ENCODE data around the gene ITPR3. TPM values are rescaled to one million over a fixed set of nuclear protein-coding genes. Genes with fewer than 3 reads are reported as not detected.

Gene ITPR3
- total RNA-seq, 1 donor: 15.1 TPM

DNA sequence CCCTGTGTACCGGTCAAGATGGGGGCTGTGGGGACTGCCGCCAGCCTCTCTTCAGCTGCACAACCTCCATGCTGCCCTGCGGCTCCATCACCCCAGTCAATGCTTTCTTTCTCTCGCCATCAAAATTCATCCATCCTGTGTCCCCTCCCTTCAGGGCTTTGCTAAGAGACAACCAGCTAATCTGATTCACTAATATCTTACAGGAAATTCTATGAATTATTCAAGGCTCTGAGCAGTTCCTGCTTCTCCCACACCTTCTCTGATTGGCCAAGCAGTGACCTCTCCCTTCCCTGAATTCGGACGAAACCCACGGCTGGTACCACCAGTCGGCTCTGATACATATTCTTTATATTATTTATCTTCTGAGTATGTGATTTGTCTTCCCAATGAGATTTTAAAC is 13.8 kb downstream of the ITPR3 start:
- no peak for DNase-seq (ENCODE audit: low read depth)
- TF ChIP-seq CTCF (IDR thresholded peaks at IDR 0.05; ENCODE audit: insufficient read depth, low read depth, low read length): no peak

DNA sequence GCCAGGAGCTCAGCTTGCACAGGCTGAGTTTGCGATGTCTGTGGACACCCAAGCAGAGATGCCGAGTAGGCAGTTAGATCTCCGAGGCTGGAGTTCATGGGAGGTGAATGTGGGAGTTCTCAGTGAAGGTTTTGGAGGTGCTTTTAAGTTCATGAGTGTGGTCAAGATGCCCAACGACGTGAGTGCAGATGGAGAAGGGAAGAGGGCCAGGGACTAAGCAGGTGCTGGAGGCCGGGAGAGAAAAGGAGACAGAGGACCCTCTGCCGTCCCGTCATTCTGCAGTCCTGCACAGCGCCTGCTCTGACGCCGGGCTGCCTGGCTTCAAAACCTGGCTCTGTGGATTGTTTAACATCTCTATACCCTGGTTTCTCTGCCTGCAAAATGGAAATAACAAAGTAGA is 15.5 kb downstream of the ITPR3 start:
- no peak for TF ChIP-seq CTCF (IDR thresholded peaks at IDR 0.05; ENCODE audit: insufficient read depth, low read depth, low read length)
- no peak overlapping the region for H3K4me3 ChIP-seq (ENCODE audit: low read depth, low read length)
- no peak for DNase-seq (ENCODE audit: low read depth)

More for the DNA sequence above, 13.8 kb downstream of the ITPR3 start:
- H3K4me3 ChIP-seq (ENCODE audit: low read depth, low read length): no peak overlapping the region

DNA sequence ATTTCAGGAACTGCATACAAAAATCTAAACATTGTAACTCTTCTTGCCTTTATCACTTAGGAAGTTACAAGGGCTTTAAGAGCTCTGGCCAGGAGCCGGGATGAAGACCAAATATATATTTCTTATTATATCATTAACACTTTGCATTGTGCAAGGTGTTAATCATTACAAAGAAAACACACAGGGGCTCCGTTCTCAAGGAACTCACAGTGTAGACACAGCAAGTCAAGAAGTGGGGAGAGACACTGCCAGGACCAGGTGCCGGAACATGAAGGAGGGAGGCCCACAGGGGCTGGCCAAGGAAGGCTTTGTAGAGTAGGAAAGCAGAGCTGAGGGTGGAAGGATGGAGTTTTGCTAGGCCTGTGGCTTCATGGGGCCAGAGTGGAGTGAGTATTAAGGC is 17.4 kb downstream of the ITPR3 start:
- no peak for TF ChIP-seq CTCF (IDR thresholded peaks at IDR 0.05; ENCODE audit: insufficient read depth, low read depth, low read length)
- DNase-seq (ENCODE audit: low read depth): no peak
- H3K4me3 ChIP-seq (ENCODE audit: low read depth, low read length): no peak overlapping the region

- no peak for DNase-seq (ENCODE audit: low read depth)
- no peak overlapping the region for H3K4me3 ChIP-seq (ENCODE audit: low read depth, low read length)
- no peak for TF ChIP-seq CTCF (IDR thresholded peaks at IDR 0.05; ENCODE audit: insufficient read depth, low read depth, low read length)
These were observed 18.4 kb downstream of the ITPR3 start for GRCh38 chr6:33639559-33639958.

- H3K4me3 ChIP-seq (ENCODE audit: low read depth, low read length): no peak overlapping the region
- no peak for TF ChIP-seq CTCF (IDR thresholded peaks at IDR 0.05; ENCODE audit: insufficient read depth, low read depth, low read length)
- no peak for DNase-seq (ENCODE audit: low read depth)
These were observed 19.2 kb downstream of the ITPR3 start for GRCh38 chr6:33640361-33640760.

DNA sequence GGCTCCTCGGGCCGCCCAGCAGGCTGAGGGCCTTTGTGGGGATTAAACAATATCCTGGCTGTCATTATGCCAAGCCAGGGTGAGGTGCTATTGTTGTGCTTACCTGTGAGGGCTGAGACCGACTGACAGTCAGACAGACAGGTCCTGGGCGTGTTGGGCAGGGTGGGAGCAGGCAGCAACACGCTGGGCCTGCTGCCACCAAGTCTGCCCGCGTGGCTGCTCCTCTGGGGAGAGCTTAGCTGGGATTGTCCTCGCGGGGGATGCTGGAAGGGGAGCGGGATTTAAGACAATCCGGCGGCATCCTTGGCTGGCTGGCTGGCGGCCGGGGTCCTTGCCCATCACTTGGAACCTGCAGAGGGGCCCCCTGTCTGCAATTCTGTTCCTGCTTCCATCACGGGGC is 20.0 kb downstream of the ITPR3 start:
- no peak for TF ChIP-seq CTCF (IDR thresholded peaks at IDR 0.05; ENCODE audit: insufficient read depth, low read depth, low read length)
- no peak for DNase-seq (ENCODE audit: low read depth)
- H3K4me3 ChIP-seq (ENCODE audit: low read depth, low read length): no peak overlapping the region

GRCh38 chr6:33641602-33642001 is 20.5 kb downstream of the ITPR3 start:
- DNase-seq (ENCODE audit: low read depth): no peak
- TF ChIP-seq CTCF (IDR thresholded peaks at IDR 0.05; ENCODE audit: insufficient read depth, low read depth, low read length): no peak
- no peak overlapping the region for H3K4me3 ChIP-seq (ENCODE audit: low read depth, low read length)
